Endothelial cell of umbilical vein (primary cell): ENCODE measurements around the gene FANCL.

Source experiments
- CTCF ChIP-seq, 2 donors: IDR thresholded peaks; 1 replicate in 1 of 2; 2 replicates in 1 of 2; pipeline ENCODE4 v1.5.1; 2011; ENCODE audit warnings: low read length in 2 of 2, mild to moderate bottlenecking in 2 of 2, moderate library complexity in 2 of 2, control low read depth in 1 of 2, inconsistent platforms in 1 of 2, low read depth in 1 of 2; ENCODE audit not compliant: insufficient read depth in 1 of 2; ENCODE audit errors: extremely low read depth in 1 of 2
- EZH2 ChIP-seq: IDR thresholded peaks from 2 replicates; pipeline ENCODE4 v1.6.1; 2012; ENCODE audit warnings: borderline replicate concordance, low read depth, mild to moderate bottlenecking, moderate library complexity, low read length, inconsistent platforms; ENCODE audit not compliant: severe bottlenecking
- GATA2 ChIP-seq: IDR thresholded peaks from 2 replicates; pipeline ENCODE4 v1.7.0; 2011; ENCODE audit warnings: low read depth, mild to moderate bottlenecking, moderate library complexity, mixed read lengths, low read length; ENCODE audit not compliant: insufficient read length, insufficient read depth
- JUN ChIP-seq: IDR thresholded peaks from 2 replicates; pipeline ENCODE4 v1.6.1; 2011; ENCODE audit warnings: borderline replicate concordance, low read depth; ENCODE audit not compliant: insufficient read length, insufficient read depth
- MAX ChIP-seq: IDR thresholded peaks from 2 replicates; pipeline ENCODE4 v1.6.1; 2011; ENCODE audit not compliant: insufficient read depth, insufficient read length
- POLR2A ChIP-seq: IDR thresholded peaks from 2 replicates; pipeline ENCODE4 v1.6.1; 2012; ENCODE audit warnings: low read depth, mild to moderate bottlenecking, control low read depth, low read length
- POLR2AphosphoS5 ChIP-seq: IDR thresholded peaks from 2 replicates; pipeline ENCODE4 v1.6.1; 2012; ENCODE audit warnings: low read depth, mild to moderate bottlenecking, control low read depth, low read length, moderate library complexity; ENCODE audit not compliant: insufficient read depth

GRCh38 chr2:58120626-58121229, 120.4 kb downstream of the FANCL start:
- TF ChIP-seq CTCF (IDR thresholded peaks at IDR 0.05; ENCODE audit: extremely low read depth in 1 of 2, insufficient read depth in 1 of 2, low read depth in 1 of 2, low read length in 2 of 2) (no peak), EZH2 (no peak), POLR2A (no peak), MAX (no peak), POLR2AphosphoS5 (no peak), JUN (no peak), GATA2 (no peak)
